Measurements from ENCODE around the gene DCN.

GRCh38 chr12:91179966-91180561, 2.6 kb downstream of the DCN start:
- TF ChIP-seq, protein P1, sequence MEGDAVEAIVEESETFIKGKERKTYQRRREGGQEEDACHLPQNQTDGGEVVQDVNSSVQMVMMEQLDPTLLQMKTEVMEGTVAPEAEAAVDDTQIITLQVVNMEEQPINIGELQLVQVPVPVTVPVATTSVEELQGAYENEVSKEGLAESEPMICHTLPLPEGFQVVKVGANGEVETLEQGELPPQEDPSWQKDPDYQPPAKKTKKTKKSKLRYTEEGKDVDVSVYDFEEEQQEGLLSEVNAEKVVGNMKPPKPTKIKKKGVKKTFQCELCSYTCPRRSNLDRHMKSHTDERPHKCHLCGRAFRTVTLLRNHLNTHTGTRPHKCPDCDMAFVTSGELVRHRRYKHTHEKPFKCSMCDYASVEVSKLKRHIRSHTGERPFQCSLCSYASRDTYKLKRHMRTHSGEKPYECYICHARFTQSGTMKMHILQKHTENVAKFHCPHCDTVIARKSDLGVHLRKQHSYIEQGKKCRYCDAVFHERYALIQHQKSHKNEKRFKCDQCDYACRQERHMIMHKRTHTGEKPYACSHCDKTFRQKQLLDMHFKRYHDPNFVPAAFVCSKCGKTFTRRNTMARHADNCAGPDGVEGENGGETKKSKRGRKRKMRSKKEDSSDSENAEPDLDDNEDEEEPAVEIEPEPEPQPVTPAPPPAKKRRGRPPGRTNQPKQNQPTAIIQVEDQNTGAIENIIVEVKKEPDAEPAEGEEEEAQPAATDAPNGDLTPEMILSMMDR (conservative IDR thresholded peaks at IDR 0.05; ENCODE audit: low read depth, low read length) = no peak
- TF ChIP-seq EZH2phosphoT487 (IDR thresholded peaks at IDR 0.05; ENCODE audit: borderline replicate concordance, low read length) (no peak), EZH2 (IDR thresholded peaks at IDR 0.05; ENCODE audit: low read length, unreplicated experiment) (no peak)

Data from PC-3 (cell line).